ENCODE data around the gene PDE5A. TPM values are rescaled to one million over a fixed set of nuclear protein-coding genes. Genes with fewer than 3 reads are reported as not detected.

PDE5A gene
- total RNA-seq, 2 experiments from 2014 or later: 0.25 to 0.47 TPM

DNA sequence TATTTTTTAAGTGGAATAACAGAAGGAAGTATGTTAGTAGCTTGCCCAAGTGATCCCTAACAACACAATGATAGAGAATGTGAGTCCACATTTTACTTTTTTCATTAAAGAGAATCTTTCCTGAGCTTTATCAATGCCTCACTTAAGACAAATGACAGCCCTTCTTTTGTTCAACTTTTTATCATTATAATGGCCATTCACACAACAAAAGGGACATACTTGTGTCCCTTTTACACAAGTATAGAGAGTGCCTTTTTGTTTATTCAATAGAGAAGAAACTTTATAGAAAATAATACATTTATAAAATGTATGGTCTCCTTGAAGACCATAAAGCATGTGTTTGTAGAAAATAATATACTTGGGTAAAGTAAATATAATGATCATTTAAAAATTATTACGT lies 96.3 kb downstream of the PDE5A start:
- H3K27ac Mint-ChIP-seq: no peak overlapping the region
- H3K9me3 Mint-ChIP-seq (ENCODE audit: low read depth): no peaks in the 10 kb centered on the region
- no peak for DNase-seq
- intact Hi-C loops (cut with DNase I, micrococcal nuclease): no loop called here
- ChIA-PET CTCF (no interaction called here), POLR2A (no interaction called here)
- H3K36me3 Mint-ChIP-seq (ENCODE audit: low read depth): peaks cover 19% of the 10 kb centered on the region
- no peak for ATAC-seq
- no peaks in the 10 kb centered on the region for H3K4me1 Mint-ChIP-seq
- H3K27me3 Mint-ChIP-seq: no peaks in the 10 kb centered on the region
- H3K4me3 Mint-ChIP-seq: no peak overlapping the region

GRCh38 chr4:119529788-119530187 lies 98.8 kb downstream of the PDE5A start:
- no peaks in the 10 kb centered on the region for H3K9me3 Mint-ChIP-seq (ENCODE audit: low read depth)

GRCh38 chr4:119526786-119527550 lies 101.6 kb downstream of the PDE5A start:
- ChIA-PET CTCF (no interaction called here), POLR2A (no interaction called here)
- Mint-ChIP-seq H3K4me3 (no peak overlapping the region), H3K9me3 (ENCODE audit: low read depth) (no peaks in the 10 kb centered on the region), H3K27ac (no peak overlapping the region), H3K27me3 (no peaks in the 10 kb centered on the region), H3K4me1 (peaks cover 6% of the 10 kb centered on the region), H3K36me3 (ENCODE audit: low read depth) (peaks cover 6% of the 10 kb centered on the region)
- DNase-seq (no peak), ATAC-seq (no peak)
- intact Hi-C loops (cut with DNase I, micrococcal nuclease): no loop called here

More at GRCh38 chr4:119529788-119530187, 98.8 kb downstream of the PDE5A start:
- DNase-seq (no peak), ATAC-seq (no peak)
- intact Hi-C loops (cut with DNase I, micrococcal nuclease): no loop called here
- POLR2A ChIA-PET: no interaction called here
- H3K27ac Mint-ChIP-seq: no peak overlapping the region
- peaks cover 16% of the 10 kb centered on the region for H3K36me3 Mint-ChIP-seq (ENCODE audit: low read depth)
- no peaks in the 10 kb centered on the region for H3K4me1 Mint-ChIP-seq
- H3K27me3 Mint-ChIP-seq: no peaks in the 10 kb centered on the region
- CTCF ChIA-PET: no interaction called here
- H3K4me3 Mint-ChIP-seq: no peak overlapping the region

- Mint-ChIP-seq H3K27ac (no peak overlapping the region), H3K27me3 (no peaks in the 10 kb centered on the region), H3K4me1 (peaks cover 6% of the 10 kb centered on the region), H3K36me3 (ENCODE audit: low read depth) (peaks cover 6% of the 10 kb centered on the region), H3K9me3 (ENCODE audit: low read depth) (no peaks in the 10 kb centered on the region), H3K4me3 (no peak overlapping the region)
- ChIA-PET POLR2A (no interaction called here), CTCF (no interaction called here)
- intact Hi-C loops (cut with DNase I, micrococcal nuclease): no loop called here
- DNase-seq (no peak), ATAC-seq (no peak)
These were observed 102.6 kb downstream of the PDE5A start for GRCh38 chr4:119525771-119526712.

- intact Hi-C loops (cut with DNase I, micrococcal nuclease): no loop called here
- Mint-ChIP-seq H3K36me3 (ENCODE audit: low read depth) (peaks cover 11% of the 10 kb centered on the region), H3K4me3 (no peak overlapping the region), H3K27ac (no peak overlapping the region), H3K27me3 (no peaks in the 10 kb centered on the region), H3K9me3 (ENCODE audit: low read depth) (no peaks in the 10 kb centered on the region), H3K4me1 (peaks cover 6% of the 10 kb centered on the region)
- ATAC-seq (no peak), DNase-seq (no peak)
- CTCF ChIA-PET: no interaction called here
- POLR2A ChIA-PET: no interaction called here
These were observed 103.4 kb downstream of the PDE5A start for GRCh38 chr4:119525005-119525749.

- H3K27ac Mint-ChIP-seq: no peak overlapping the region
These were observed 105.2 kb downstream of the PDE5A start for GRCh38 chr4:119523399-119523798.

GRCh38 chr4:119521268-119521667 lies 107.3 kb downstream of the PDE5A start:
- H3K27me3 Mint-ChIP-seq: no peaks in the 10 kb centered on the region
- no peak overlapping the region for H3K27ac Mint-ChIP-seq
- intact Hi-C loops (cut with DNase I, micrococcal nuclease): no loop called here
- POLR2A ChIA-PET: no interaction called here
- CTCF ChIA-PET: no interaction called here
- DNase-seq (no peak), ATAC-seq (no peak)
- H3K36me3 Mint-ChIP-seq (ENCODE audit: low read depth): peaks cover 12% of the 10 kb centered on the region
- no peak overlapping the region for H3K4me3 Mint-ChIP-seq
- no peaks in the 10 kb centered on the region for H3K9me3 Mint-ChIP-seq (ENCODE audit: low read depth)
- peaks cover 6% of the 10 kb centered on the region for H3K4me1 Mint-ChIP-seq

More at GRCh38 chr4:119523399-119523798, 105.2 kb downstream of the PDE5A start:
- H3K9me3 Mint-ChIP-seq (ENCODE audit: low read depth): no peaks in the 10 kb centered on the region
- no peak overlapping the region for H3K4me3 Mint-ChIP-seq
- ChIA-PET POLR2A (no interaction called here), CTCF (no interaction called here)
- H3K36me3 Mint-ChIP-seq (ENCODE audit: low read depth): peaks cover 10% of the 10 kb centered on the region
- peaks cover 6% of the 10 kb centered on the region for H3K4me1 Mint-ChIP-seq
- DNase-seq (no peak), ATAC-seq (no peak)
- intact Hi-C loops (cut with DNase I, micrococcal nuclease): no loop called here
- no peaks in the 10 kb centered on the region for H3K27me3 Mint-ChIP-seq

GRCh38 chr4:119518915-119519410 lies 109.6 kb downstream of the PDE5A start:
- intact Hi-C loops (cut with DNase I, micrococcal nuclease): no loop called here
- H3K4me3 Mint-ChIP-seq: no peak overlapping the region
- peaks cover 13% of the 10 kb centered on the region for H3K36me3 Mint-ChIP-seq (ENCODE audit: low read depth)
- no peaks in the 10 kb centered on the region for H3K9me3 Mint-ChIP-seq (ENCODE audit: low read depth)
- H3K27me3 Mint-ChIP-seq: no peaks in the 10 kb centered on the region
- ChIA-PET CTCF (interaction anchor here (0.6 kb wide), 1 partner anchor 560 kb away, joined by 3 read pairs; no protein-coding TSS in a partner anchor), POLR2A (no interaction called here)
- ATAC-seq (no peak), DNase-seq (no peak)
- peaks cover 6% of the 10 kb centered on the region for H3K4me1 Mint-ChIP-seq
- no peak overlapping the region for H3K27ac Mint-ChIP-seq

DNA sequence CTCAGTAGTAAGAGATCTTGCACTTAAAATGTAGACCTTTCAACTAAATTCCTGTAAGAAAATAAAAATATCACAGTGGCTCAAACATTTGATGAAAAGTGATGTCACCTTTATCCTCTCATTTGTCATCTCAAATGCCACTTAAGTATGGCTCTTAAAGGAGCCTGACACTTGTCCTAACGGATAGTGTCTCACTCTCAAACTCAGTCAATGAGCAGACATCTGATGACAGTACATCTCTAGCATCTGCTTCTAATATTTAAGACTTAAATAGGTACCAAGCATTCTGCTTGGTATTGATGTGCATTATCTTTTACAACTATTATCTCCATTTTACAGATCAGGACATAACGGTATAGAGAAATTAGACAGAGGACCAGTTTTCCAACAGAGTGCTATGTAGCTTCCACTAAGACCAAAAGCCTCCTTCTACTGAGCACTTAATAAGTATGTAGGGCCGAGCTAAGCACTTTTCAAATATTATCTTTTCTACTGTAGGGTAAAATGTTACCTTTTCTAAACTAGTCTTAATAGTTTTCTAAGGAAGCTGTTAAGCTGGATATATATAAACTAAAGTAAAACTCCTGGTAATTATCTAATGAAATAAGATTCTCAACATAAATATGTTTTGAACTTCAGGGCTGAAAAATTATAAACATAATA lies 110.2 kb downstream of the PDE5A start:
- POLR2A ChIA-PET: no interaction called here

GRCh38 chr4:119517361-119518229 lies 111.0 kb downstream of the PDE5A start:
- Mint-ChIP-seq H3K4me3 (no peak overlapping the region), H3K27ac (no peak overlapping the region), H3K27me3 (no peaks in the 10 kb centered on the region), H3K36me3 (ENCODE audit: low read depth) (peaks cover 21% of the 10 kb centered on the region), H3K9me3 (ENCODE audit: low read depth) (no peaks in the 10 kb centered on the region), H3K4me1 (no peaks in the 10 kb centered on the region)
- CTCF ChIA-PET: no interaction called here
- DNase-seq (no peak), ATAC-seq (no peak)
- POLR2A ChIA-PET: no interaction called here
- intact Hi-C loops (cut with DNase I, micrococcal nuclease): no loop called here

More for the DNA sequence above, 110.2 kb downstream of the PDE5A start:
- no peaks in the 10 kb centered on the region for H3K9me3 Mint-ChIP-seq (ENCODE audit: low read depth)
- H3K4me1 Mint-ChIP-seq: peaks cover 6% of the 10 kb centered on the region
- intact Hi-C loops (cut with DNase I, micrococcal nuclease): no loop called here
- peaks cover 19% of the 10 kb centered on the region for H3K36me3 Mint-ChIP-seq (ENCODE audit: low read depth)
- H3K4me3 Mint-ChIP-seq: no peak overlapping the region
- no peaks in the 10 kb centered on the region for H3K27me3 Mint-ChIP-seq
- no peak for ATAC-seq
- CTCF ChIA-PET: no interaction called here
- no peak overlapping the region for H3K27ac Mint-ChIP-seq
- DNase-seq: no peak
